Measurements from ENCODE around the gene MAB21L3.

Gene MAB21L3

DNA sequence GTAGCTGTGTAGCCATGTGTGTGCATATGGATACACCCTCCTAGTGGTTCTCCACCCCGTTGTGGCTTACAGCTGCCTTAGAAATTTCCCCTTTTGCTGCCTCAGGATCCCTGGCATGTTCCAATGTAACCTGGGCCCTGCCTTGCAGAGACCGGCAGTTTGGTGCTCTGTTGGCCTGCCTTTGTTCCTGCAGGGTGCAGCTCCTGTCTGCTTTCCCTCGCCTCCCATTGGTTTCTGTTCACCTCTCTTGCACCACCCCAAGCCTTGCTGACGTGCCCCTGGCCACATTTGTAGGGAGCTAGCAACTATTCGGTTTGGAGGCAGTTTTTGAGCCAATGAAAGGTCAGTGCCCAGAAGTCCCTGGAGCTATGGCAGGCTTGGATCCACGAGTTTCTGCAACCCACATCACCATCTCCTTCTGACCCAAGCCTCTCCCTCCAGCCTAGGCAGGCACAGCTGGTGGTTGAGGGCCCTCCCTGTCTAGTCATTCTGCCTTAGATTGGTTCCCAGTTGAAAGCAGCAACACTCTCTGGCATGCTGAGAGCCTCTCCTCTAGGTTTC, 54.9 kb downstream of the MAB21L3 start:
- DNase-seq = no peak

GRCh38 chr1:116166655-116167054, 55.5 kb downstream of the MAB21L3 start:
- DNase-seq = no peak

DNA sequence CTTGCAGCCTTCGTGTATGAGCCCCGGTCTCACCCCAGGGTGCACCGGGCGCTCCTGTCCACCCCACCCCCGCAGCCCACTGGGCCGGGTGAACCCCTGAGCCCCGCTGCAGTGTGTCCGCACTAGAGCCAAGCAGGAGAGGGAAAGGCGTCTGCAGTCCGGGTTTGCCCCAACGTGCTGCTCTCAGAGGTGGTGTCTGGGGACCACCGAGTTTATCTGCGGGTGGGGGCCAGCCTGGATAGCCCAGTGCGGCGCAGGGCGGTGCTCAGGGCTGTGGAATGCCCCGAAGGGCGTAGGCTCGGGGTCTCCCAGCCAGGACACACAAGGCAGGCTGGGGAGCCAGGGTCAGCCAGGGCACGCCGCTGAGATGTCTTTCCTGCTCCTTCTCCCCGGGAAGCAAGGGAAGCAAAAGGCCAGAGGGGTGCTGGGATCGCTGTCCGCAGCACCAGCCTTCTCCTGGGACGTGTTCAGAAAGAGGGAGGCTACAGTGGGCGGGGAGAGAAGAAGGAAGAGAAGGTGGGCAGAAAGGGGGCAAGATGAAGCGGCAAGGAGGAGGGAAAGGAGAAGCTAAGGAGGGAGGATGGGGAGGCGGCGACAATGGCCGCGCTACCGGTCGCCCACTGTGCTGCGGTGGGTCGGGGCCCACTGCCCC, 56.6 kb downstream of the MAB21L3 start:
- peak; percentile 38 for DNase-seq

GRCh38 chr1:116168277-116169032, 57.3 kb downstream of the MAB21L3 start:
- DNase-seq = peak; percentile 71

DNA sequence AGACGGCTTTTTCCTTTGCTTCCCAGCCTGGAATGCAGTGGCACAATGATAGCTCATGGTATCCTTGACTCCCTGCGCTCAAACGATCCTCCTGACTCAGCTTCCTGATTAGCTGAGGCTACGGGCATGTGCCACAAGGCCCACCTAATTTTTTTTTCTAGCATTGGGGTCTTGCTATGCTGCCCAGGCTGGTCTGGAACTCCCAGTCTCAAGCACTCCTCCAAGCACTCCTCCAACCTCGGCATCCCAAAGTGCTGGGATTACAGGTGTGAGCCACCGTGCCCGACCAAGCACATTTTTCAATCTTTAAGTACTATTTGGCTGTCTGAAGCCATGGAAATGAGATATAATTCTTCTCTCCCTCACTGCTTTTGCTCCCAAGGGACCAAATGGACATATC, 58.7 kb downstream of the MAB21L3 start:
- DNase-seq = no peak

GRCh38 chr1:116170721-116171589, 59.8 kb downstream of the MAB21L3 start:
- DNase-seq = no peak

DNA sequence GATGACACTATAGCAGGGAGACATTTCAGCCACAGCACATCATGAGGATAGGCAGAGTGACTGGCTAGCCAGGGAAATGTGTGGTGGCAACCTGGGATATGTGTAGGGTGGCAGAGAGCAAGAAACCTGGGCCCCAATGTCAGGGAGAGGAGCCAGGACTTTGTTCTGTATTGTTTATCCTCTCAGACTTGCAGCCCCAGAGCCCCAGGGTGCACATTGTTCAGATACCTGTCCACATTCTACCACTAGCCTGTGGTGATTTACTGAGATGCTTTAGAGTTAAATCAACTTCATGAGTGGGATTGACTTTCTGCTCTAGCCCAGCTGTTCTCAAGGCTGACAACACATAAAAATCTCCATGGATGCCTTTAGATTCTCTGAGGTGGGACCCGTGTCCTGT, 61.5 kb downstream of the MAB21L3 start:
- no peak for DNase-seq

DNA sequence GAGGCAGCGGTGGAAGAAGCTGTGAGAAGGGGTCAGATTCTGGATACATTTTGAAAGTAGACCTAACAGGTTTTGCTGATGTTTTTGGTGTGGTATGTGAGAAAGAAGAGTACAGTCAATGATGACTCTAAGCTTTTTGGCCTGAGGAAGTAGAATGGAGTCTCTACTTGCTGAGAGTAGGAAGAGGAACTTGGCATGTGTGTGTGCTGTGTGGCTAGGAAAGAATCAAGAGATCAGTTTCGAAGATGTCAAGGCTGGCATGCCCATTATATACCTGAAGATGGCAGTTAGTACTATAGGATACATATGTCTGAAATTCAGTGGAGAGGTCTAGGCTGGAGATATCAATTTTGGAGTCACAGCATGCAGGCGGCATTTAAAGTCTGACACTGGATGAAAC, 64.4 kb downstream of the MAB21L3 start:
- DNase-seq = no peak

GRCh38 chr1:116176306-116176789, 65.1 kb downstream of the MAB21L3 start:
- no peak for DNase-seq

DNA sequence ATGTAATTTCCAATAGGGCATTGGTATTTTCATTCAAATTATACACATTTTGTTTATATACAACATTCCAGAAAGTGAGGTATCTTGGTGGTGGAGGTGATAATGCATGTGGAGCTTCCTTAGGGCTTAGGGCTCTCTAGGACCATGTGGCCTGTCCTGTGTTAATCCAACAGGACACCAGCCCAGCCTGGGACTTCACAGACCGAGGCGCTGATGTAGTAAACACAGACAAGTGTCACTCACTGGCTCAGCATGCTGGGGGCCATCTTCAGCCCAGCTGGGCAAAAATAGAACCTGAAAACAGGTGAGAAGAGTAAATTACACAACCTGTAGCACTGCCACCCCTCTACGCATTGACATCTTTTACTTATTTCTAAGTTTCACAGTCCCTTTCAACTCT, 66.7 kb downstream of the MAB21L3 start:
- no peak for DNase-seq

- DNase-seq = no peak
Measured at GRCh38 chr1:116178837-116179236, 67.6 kb downstream of the MAB21L3 start.

GRCh38 chr1:116179419-116179818, 68.2 kb downstream of the MAB21L3 start:
- DNase-seq = no peak

- DNase-seq = no peak
Measured at GRCh38 chr1:116179964-116180363, 68.8 kb downstream of the MAB21L3 start.

DNA sequence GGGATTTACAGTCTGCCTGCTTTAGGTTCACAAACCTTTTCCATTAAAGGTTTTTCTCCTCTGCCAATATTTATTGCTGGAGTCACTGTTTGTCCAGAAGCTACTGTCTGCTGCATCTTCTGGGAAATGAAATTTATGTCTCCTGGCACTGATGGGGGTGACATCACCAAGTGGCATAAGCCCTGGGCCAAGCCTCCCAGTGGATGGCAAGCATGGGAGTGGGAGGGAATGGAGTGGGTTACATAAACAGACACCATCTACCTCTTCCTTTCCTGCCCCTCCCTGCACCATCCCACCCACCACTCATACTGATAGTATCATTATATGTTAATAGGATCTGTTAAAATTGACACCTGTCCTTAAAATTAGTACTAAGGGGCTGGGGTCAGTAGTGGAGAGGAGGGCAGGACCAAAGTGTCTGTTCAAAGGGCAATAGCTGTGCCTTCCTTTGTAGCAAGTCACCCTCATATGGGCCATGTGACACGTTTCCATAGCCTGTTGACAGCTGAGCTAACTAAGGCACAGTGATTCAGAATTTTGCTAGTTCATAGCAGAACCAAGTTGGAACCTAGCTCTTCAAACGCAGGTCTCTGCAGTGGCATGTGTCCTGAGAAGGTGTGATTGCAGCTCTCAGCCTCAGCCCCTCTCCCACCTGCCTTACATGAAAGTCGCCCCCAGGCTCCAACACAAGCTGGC, 71.0 kb downstream of the MAB21L3 start:
- DNase-seq = no peak

Data from fibroblast of skin of scalp (primary cell).